GM23338 (cell line): ENCODE measurements around the gene VPS4A.
"Not testable (repeated sequence)": the region's sequence is repeated elsewhere in the genome, so short reads cannot be mapped to it uniquely, and the experiment has no call there.

Experiments used
- CREB1 ChIP-seq: fragments of 250-450 bp; sonication (Bioruptor Pico); IDR thresholded peaks from 2 replicates; pipeline ENCODE4 v1.5.0; 2020; ENCODE audit warnings: low read depth, mild to moderate bottlenecking, moderate library complexity
- EZH2 ChIP-seq: fragments of 200-600 bp; sonication (generic); IDR thresholded peaks from one replicate; pipeline ENCODE4 v1.8.0; 2017; ENCODE audit warnings: antibody characterized with exemption, mild to moderate bottlenecking, low read depth; ENCODE audit not compliant: unreplicated experiment
- EZH2phosphoT487 ChIP-seq: fragments of 200-600 bp; sonication (generic); IDR thresholded peaks from one replicate; pipeline ENCODE4 v1.8.1; 2018; ENCODE audit warnings: antibody characterized with exemption; ENCODE audit not compliant: unreplicated experiment
- POLR2AphosphoS5 ChIP-seq: IDR thresholded peaks from 2 replicates; pipeline ENCODE4 v1.6.1; 2016; ENCODE audit warnings: antibody characterized with exemption, low read depth
- TF ChIP-seq, protein P1 (sequence below), 2 experiments: fragments of 200-600 bp in 1 of 2; sonication (generic) in 1 of 2; conservative IDR thresholded peaks; 2 replicates each; pipeline versions ENCODE4 v1.5.1 to v1.6.1; 2016 to 2017; ENCODE audit warnings: antibody characterized with exemption in 2 of 2, low read depth in 2 of 2, mild to moderate bottlenecking in 2 of 2, moderate library complexity in 1 of 2

DNA sequence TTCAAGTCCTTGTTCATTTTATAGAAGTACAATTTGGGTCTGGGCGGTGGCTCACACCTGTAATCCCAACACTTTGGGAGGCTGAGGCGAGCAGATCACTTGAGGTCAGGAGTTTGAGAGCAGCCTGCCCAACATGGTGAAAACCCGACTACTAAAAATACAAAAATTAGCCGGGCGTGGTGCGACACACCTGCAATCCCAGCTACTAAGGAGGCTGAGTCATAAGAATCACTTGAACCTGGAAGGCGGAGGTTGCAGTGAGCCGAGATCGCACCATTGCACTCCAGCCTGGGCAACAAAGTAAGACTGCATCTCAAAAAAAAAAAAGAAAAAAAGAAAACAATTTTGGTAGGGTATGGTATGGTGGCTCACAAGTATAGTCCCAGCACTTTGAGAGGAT is 48.9 kb downstream of the VPS4A start:
- not testable (repeated sequence) for TF ChIP-seq CREB1 (CRISPR knock-in tag); EZH2; EZH2phosphoT487; POLR2AphosphoS5
- TF ChIP-seq, protein P1, sequence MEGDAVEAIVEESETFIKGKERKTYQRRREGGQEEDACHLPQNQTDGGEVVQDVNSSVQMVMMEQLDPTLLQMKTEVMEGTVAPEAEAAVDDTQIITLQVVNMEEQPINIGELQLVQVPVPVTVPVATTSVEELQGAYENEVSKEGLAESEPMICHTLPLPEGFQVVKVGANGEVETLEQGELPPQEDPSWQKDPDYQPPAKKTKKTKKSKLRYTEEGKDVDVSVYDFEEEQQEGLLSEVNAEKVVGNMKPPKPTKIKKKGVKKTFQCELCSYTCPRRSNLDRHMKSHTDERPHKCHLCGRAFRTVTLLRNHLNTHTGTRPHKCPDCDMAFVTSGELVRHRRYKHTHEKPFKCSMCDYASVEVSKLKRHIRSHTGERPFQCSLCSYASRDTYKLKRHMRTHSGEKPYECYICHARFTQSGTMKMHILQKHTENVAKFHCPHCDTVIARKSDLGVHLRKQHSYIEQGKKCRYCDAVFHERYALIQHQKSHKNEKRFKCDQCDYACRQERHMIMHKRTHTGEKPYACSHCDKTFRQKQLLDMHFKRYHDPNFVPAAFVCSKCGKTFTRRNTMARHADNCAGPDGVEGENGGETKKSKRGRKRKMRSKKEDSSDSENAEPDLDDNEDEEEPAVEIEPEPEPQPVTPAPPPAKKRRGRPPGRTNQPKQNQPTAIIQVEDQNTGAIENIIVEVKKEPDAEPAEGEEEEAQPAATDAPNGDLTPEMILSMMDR (conservative IDR thresholded peaks at IDR 0.05; ENCODE audit: low read depth in 2 of 2) = not testable (repeated sequence)
